GM12864 (cell line): ENCODE results near the gene TGFBR1.

Experiments used
- DNase-seq: peaks from one replicate; pipeline ENCODE4 v3.0.0-alpha.2; 2011; ENCODE audit warnings: low read depth
- H3K4me3 ChIP-seq: 2 replicates; pipeline ENCODE4 v1.5.1; 2011; ENCODE audit warnings: mild to moderate bottlenecking, low read depth, low read length, control low read depth
- CTCF ChIP-seq: IDR thresholded peaks from 2 replicates; pipeline ENCODE4 v1.5.1; 2011; ENCODE audit warnings: low read depth, mild to moderate bottlenecking, moderate library complexity, low read length, control low read depth, inconsistent platforms; ENCODE audit errors: missing control alignments

TGFBR1 gene

GRCh38 chr9:99147177-99147576 lies 42.3 kb downstream of the TGFBR1 start:
- no peak overlapping the region for H3K4me3 ChIP-seq
- no peak for TF ChIP-seq CTCF
- no peak for DNase-seq

- H3K4me3 ChIP-seq, result no peak overlapping the region
- no peak for TF ChIP-seq CTCF
Measured at GRCh38 chr9:99150451-99151171, 45.7 kb downstream of the TGFBR1 start.

GRCh38 chr9:99154356-99154755 lies 49.4 kb downstream of the TGFBR1 start:
- DNase-seq, result no peak
- no peak for TF ChIP-seq CTCF
- H3K4me3 ChIP-seq, result no peak overlapping the region

More at GRCh38 chr9:99150451-99151171, 45.7 kb downstream of the TGFBR1 start:
- no peak for DNase-seq

- TF ChIP-seq CTCF, result no peak
- no peak overlapping the region for H3K4me3 ChIP-seq
- DNase-seq, result no peak
Measured at GRCh38 chr9:99155736-99156135, 50.8 kb downstream of the TGFBR1 start.

GRCh38 chr9:99158629-99159028 lies 53.7 kb downstream of the TGFBR1 start:
- no peak for TF ChIP-seq CTCF
- DNase-seq, result no peak
- H3K4me3 ChIP-seq, result no peak overlapping the region

GRCh38 chr9:99160173-99160572 lies 55.3 kb downstream of the TGFBR1 start:
- DNase-seq, result no peak
- H3K4me3 ChIP-seq, result no peak overlapping the region
- no peak for TF ChIP-seq CTCF

GRCh38 chr9:99162759-99163364 lies 57.9 kb downstream of the TGFBR1 start:
- no peak overlapping the region for H3K4me3 ChIP-seq
- TF ChIP-seq CTCF, result peak; percentile 46
- no peak for DNase-seq
